Measurements from ENCODE around the gene ZNF385D. TPM values are rescaled to one million over a fixed set of nuclear protein-coding genes. Genes with fewer than 3 reads are reported as not detected.
"Not testable (repeated sequence)": the region's sequence is repeated elsewhere in the genome, so short reads cannot be mapped to it uniquely, and the experiment has no call there.

Gene ZNF385D
- total RNA-seq, 4 donors from 2014 or later: 2.7 to 41.4 (median 8.8) TPM

DNA sequence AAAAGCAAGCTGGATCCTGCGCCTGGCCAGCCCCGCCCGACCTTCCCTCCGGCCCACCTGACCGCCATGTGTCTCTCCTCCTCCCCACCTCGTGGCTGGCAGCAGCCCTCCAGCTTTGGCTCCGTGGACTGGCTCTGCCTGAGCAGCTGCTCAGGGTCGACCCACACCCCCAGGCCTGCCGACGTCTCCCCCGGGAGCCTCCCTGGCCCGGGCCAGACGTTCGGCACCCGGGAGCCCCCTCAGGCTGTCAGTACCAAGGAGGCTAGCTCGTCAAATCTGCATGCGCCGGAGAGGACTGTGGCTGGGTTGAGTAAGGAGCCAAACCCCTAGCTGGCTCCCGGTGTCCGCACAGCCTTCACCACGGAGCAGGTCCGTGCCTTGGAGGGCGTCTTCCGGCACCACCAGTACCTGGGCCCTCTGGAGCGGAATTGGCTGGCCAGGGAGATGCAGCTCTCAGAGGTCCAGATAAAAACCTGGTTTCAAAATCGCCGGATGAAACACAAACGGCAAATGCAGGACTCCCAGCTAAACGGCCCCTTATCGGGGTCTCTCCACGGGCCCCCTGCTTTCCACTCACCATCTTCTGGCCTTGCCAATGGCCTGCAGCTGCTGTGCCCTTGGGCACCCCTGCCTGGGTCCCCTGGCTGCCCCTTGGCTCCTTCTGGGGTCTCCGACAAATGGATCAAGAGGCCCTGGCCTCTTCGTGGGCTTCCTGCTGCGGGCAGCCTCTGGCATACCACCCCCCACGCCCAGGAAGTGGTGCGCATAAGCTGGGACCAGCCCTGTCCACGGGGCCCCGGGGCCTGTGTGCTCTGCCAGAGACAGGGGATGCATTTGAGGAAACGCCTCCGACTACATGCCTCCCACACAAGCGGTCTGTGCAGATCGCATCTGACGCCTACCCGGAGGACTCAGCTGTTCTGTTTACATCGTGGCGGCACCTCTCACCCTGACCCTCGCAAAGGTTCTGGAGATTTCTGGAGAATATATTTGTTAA is 345.0 kb downstream of the ZNF385D start:
- DNase-seq (ENCODE audit: low spot score): no peak
- TF ChIP-seq, protein P1, sequence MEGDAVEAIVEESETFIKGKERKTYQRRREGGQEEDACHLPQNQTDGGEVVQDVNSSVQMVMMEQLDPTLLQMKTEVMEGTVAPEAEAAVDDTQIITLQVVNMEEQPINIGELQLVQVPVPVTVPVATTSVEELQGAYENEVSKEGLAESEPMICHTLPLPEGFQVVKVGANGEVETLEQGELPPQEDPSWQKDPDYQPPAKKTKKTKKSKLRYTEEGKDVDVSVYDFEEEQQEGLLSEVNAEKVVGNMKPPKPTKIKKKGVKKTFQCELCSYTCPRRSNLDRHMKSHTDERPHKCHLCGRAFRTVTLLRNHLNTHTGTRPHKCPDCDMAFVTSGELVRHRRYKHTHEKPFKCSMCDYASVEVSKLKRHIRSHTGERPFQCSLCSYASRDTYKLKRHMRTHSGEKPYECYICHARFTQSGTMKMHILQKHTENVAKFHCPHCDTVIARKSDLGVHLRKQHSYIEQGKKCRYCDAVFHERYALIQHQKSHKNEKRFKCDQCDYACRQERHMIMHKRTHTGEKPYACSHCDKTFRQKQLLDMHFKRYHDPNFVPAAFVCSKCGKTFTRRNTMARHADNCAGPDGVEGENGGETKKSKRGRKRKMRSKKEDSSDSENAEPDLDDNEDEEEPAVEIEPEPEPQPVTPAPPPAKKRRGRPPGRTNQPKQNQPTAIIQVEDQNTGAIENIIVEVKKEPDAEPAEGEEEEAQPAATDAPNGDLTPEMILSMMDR (IDR thresholded peaks at IDR 0.05): no peak
- no peak for ATAC-seq (ENCODE audit: low FRiP score)

DNA sequence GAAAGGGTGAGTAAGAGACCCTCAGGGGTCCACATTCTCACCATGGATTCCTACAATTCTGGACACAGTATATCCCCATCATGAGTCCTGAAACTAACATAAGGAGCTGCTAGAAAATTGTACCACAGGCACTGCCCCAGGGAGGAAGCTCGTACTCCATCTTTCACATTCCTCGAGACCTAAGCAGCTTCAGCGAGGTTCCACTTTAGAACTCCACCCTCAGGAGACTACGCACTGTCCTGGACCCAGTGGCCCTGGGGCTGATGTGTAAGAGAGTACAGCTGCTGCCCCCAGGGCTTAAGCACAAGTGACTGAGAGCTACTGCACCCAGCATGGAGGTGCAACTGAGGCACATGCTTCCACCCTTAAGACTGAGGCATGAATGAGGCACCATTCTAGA is 352.5 kb downstream of the ZNF385D start:
- TF ChIP-seq, protein P1 (IDR thresholded peaks at IDR 0.05): no peak
- ATAC-seq (ENCODE audit: low FRiP score) (no peak), DNase-seq (ENCODE audit: low spot score) (no peak)

DNA sequence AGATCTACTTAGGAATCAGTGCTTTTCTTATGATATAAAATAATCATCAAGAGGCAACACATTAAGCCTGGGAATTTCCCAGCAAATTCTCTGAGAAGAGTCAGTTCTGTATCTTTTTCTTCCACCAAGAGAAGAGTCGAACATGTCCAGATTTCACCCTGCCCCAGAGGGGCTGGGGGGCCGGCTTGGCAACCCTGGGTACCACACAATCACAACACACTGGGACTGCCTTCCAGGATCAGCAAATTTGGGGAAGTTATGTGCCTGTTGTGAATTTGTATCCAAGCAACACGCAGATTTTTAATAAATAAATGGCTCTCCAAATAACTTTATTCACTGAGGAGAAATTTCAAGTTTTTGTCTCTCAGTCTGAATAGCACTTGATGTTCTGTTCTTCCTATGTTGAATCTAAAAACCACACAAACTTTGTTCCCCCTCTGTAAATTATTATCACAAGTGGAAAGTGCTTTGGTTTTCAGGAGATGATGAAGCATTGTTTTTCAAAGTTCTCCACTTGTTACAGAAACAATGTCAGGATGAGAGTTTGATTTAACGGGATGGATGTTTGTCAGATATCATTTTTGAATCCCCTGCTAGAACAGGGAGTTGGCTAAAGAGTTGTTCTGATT is 357.2 kb downstream of the ZNF385D start:
- DNase-seq (ENCODE audit: low spot score): no peak
- TF ChIP-seq, protein P1 (IDR thresholded peaks at IDR 0.05): no peak
- ATAC-seq (ENCODE audit: low FRiP score): no peak

DNA sequence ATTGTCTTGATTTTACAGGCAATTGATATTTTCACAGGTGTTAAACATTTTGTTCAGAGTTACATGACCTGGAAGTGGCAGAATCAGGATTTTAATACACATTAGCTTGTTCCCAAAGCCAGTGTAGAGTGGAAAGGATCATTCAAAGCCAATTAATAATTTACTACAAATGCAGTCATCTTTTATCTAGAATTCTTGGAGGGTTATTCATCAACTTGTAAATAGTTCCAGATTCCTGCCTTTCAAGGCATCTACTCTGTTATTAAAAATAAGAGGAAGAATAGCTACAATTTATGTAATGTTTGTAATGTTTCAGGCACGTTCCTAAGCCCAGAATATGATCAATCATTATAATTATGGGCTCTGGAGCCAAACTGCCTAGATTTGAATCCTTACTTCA is 358.5 kb downstream of the ZNF385D start:
- ATAC-seq (ENCODE audit: low FRiP score) (no peak), DNase-seq (ENCODE audit: low spot score) (no peak)
- TF ChIP-seq, protein P1 (IDR thresholded peaks at IDR 0.05): no peak

DNA sequence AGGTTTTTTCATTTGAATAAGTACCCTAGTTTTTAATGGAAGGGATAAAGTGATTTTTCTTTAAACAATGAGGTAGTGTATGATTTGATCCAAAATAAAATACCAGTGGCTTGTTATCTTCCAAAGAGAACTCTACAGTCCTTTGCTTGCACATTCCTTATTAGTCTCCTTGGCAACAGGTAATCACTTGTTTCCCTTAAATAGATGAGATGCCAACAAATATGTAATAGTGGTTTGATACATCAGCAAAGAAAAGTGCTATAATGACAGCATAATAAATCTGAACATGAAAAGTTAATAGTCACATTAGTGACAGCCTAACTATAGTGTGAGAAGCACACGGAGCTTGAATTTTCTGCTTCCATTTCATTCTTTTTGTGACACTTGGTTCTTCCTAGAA is 360.2 kb downstream of the ZNF385D start:
- TF ChIP-seq, protein P1 (IDR thresholded peaks at IDR 0.05): no peak
- ATAC-seq (ENCODE audit: low FRiP score): no peak
- no peak for DNase-seq (ENCODE audit: low spot score)

DNA sequence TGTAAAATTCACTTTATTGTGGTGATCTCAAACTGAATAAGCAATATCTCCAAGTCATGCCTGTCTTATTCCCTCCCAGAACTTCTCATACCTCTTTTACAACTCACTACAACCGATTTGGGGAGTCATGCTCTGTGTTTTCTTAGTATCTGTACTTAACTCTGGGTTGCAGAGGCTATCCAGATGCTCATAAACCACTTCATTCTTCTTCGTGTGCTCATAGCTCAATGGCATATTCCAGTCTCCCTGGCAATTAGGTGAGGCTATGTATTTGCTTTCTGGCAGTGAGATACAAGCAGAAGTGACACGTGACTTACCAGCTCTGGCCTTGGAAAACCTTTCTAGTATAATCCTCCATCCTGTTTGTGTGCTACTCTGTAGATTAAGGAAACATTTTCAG is 360.9 kb downstream of the ZNF385D start:
- DNase-seq (ENCODE audit: low spot score) (no peak), ATAC-seq (ENCODE audit: low FRiP score) (no peak)
- TF ChIP-seq, protein P1 (IDR thresholded peaks at IDR 0.05): no peak

DNA sequence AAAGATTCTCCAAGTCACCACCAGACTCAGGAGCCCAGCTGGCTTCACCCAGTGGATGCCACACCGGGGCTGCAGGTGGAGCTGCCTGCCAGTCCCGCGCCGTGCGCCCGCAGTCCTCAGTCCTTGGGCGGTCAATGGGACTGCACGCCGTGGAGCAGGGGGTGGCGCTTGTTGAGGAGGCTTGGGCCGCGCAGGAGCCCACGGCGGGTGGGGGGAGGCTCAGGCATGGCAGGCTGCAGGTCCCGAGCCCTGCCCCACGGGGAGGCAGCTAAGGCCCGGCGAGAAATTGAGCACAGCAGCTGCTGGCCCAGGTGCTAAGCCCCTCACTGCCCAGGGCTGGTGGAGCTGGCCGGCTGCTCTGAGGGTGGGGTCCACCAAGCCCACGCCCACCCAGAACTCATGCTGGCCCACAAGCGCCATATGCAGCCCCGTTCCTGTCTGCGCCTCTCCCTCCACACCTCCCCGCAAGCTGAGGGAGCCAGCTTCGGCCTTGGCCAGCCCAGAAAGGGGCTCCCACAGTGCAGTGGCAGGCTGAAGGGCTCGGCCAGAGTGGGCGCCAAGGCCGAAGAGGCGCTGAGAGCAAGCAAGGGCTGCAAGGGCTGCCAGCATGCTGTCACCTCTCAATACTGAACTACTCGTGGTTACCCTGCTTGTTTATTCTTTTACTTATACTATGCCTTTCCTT is 363.7 kb downstream of the ZNF385D start:
- DNase-seq (ENCODE audit: low spot score); ATAC-seq (ENCODE audit: low FRiP score): not testable (repeated sequence)

DNA sequence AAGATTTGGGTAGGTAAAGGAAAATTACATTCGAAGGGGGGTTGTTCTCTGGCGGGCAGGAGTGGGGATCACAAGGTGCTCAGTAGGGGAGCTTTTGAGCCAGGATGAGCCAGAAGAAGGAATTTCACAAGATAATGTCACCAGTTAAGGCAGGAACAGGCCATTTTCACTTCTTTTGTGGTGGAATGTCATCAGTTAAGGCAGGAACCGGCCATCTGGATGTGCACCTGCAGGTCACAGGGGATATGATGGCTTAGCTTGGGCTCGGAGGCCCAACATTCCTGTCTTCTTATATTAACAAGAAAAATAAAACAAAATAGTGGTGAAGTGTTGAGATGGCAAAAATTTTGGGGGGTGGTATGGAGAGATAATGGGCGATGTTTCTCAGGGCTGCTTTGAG is 373.0 kb downstream of the ZNF385D start:
- ATAC-seq (ENCODE audit: low FRiP score); DNase-seq (ENCODE audit: low spot score): not testable (repeated sequence)

Data from omental fat pad (tissue), 4 donors.